H1 (cell line): ENCODE results near the gene SLIT3. TPM values are rescaled to one million over a fixed set of nuclear protein-coding genes. Genes with fewer than 3 reads are reported as not detected.

Experiments used
- CTCF ChIA-PET: fragments of 300-600 bp; sonication (Branson Sonifier 250); formaldehyde crosslinking; loops from one replicate; lab custom pipeline; 2021; ENCODE audit not compliant: partially characterized antibody; lab: Charles Lee
- POLR2A ChIA-PET: fragments of 300-600 bp; sonication (Branson Sonifier 250); formaldehyde crosslinking; loops from one replicate; lab custom pipeline; 2021; ENCODE audit warnings: inconsistent platforms; ENCODE audit not compliant: partially characterized antibody; lab: Charles Lee
- DNase-seq, 2 experiments: peaks; one replicate each; pipeline versions ENCODE4 v3.0.0 to v3.0.0-alpha.2; 2010 to 2022; ENCODE audit warnings: low spot score in 2 of 2, low read depth in 1 of 2, mixed read lengths in 1 of 2
- FAIRE-seq: peaks from 2 replicates; lab custom pipeline; 2011; peaks lifted over from hg19 to GRCh38; lab: Jason Lieb, UNC
- H2AFZ ChIP-seq: 2 replicates; pipeline ENCODE4 v1.8.1; 2012; ENCODE audit warnings: low read length, inconsistent platforms
- H2AK5ac ChIP-seq: 2 replicates; pipeline ENCODE4 v1.6.1; 2013; ENCODE audit warnings: low read depth, low read length
- H2BK120ac ChIP-seq: replicated peaks from 2 replicates; pipeline ENCODE3; 2013; ENCODE audit warnings: low read depth, low read length, inconsistent platforms
- H2BK12ac ChIP-seq: 2 replicates; pipeline ENCODE4 v1.6.1; 2013; ENCODE audit warnings: low read depth, low read length
- H2BK15ac ChIP-seq: 2 replicates; pipeline ENCODE4 v1.6.1; 2013; ENCODE audit warnings: low read length
- H2BK20ac ChIP-seq: 2 replicates; pipeline ENCODE4 v1.6.1; 2013; ENCODE audit warnings: low read length
- H2BK5ac ChIP-seq: 2 replicates; pipeline ENCODE4 v1.6.1; 2013; ENCODE audit warnings: low read depth, low read length
- H3K14ac ChIP-seq: 2 replicates; pipeline ENCODE4 v1.6.1; 2013; ENCODE audit warnings: inconsistent platforms; ENCODE audit not compliant: insufficient read length
- H3K18ac ChIP-seq: 2 replicates; pipeline ENCODE4 v1.6.1; 2013; ENCODE audit warnings: low read length; ENCODE audit errors: extremely low read depth
- H3K23ac ChIP-seq: 2 replicates; pipeline ENCODE4 v1.6.1; 2013; ENCODE audit warnings: inconsistent platforms; ENCODE audit not compliant: insufficient read length
- H3K23me2 ChIP-seq: 2 replicates; pipeline ENCODE4 v1.6.1; 2013; ENCODE audit warnings: low read depth, low read length
- H3K27ac ChIP-seq: 2 replicates; pipeline ENCODE4 v1.6.1; 2011; ENCODE audit warnings: low read depth, low read length, inconsistent platforms
- H3K27me3 ChIP-seq, 4 experiments: replicated peaks in 1 of 4; 1 replicate in 1 of 4; 2 replicates in 3 of 4; pipeline versions ENCODE4 v1.6.1 to v1.8.1; 2011 to 2013; ENCODE audit warnings: low read length in 3 of 4, mild to moderate bottlenecking in 3 of 4, inconsistent platforms in 2 of 4, mixed read lengths in 2 of 4, moderate library complexity in 1 of 4; ENCODE audit not compliant: control insufficient read depth in 3 of 4, insufficient read depth in 3 of 4; ENCODE audit errors: extremely low read depth in 1 of 4
- H3K36me3 ChIP-seq, 4 experiments: 2 replicates each; pipeline versions ENCODE4 v1.6.1 to v1.8.1; 2011 to 2013; ENCODE audit warnings: mild to moderate bottlenecking in 4 of 4, low read length in 3 of 4, moderate library complexity in 2 of 4, control low read depth in 1 of 4, inconsistent platforms in 1 of 4; ENCODE audit not compliant: insufficient read depth in 4 of 4, control insufficient read depth in 2 of 4
- H3K4ac ChIP-seq: replicated peaks from 2 replicates; pipeline ENCODE3; 2013; ENCODE audit warnings: low read length, low read depth, mixed read lengths, inconsistent platforms; ENCODE audit not compliant: insufficient read length
- H3K4me1 ChIP-seq, 4 experiments: replicated peaks in 1 of 4; 1 replicate in 1 of 4; 2 replicates in 3 of 4; pipeline versions ENCODE4 v1.6.1 to v1.8.1; 2011 to 2013; ENCODE audit warnings: low read length in 3 of 4, inconsistent platforms in 2 of 4, mixed read lengths in 1 of 4; ENCODE audit not compliant: insufficient read depth in 4 of 4, control insufficient read depth in 3 of 4
- H3K4me2 ChIP-seq, 2 experiments: 2 replicates each; pipeline versions ENCODE4 v1.6.1 to v1.8.1; 2011 to 2013; ENCODE audit warnings: low read depth in 2 of 2, low read length in 2 of 2, control low read depth in 1 of 2, inconsistent platforms in 1 of 2, mild to moderate bottlenecking in 1 of 2; ENCODE audit not compliant: insufficient read depth in 1 of 2
- H3K4me3 ChIP-seq, 4 experiments: fragments of 200-600, 300-600 bp in 1 of 4; sonication (generic), shearing (Covaris generic), sonication (Bioruptor Twin) in 1 of 4; 2 replicates each; pipeline versions ENCODE4 v1.5.1 to v1.8.1; 2011 to 2016; ENCODE audit warnings: low read length in 4 of 4, low read depth in 3 of 4, control low read depth in 2 of 4, inconsistent platforms in 2 of 4, mild to moderate bottlenecking in 2 of 4, mixed read lengths in 1 of 4, moderate library complexity in 1 of 4; ENCODE audit not compliant: insufficient read depth in 2 of 4; ENCODE audit errors: extremely low read depth in 1 of 4
- H3K56ac ChIP-seq: replicated peaks from 2 replicates; pipeline ENCODE3; 2013; ENCODE audit warnings: low read depth, mild to moderate bottlenecking, mixed read lengths, low read length, inconsistent platforms; ENCODE audit not compliant: insufficient read length
- H3K79me1 ChIP-seq: 2 replicates; pipeline ENCODE4 v1.6.1; 2013; ENCODE audit warnings: low read depth, low read length, control low read depth
- H3K79me2 ChIP-seq, 2 experiments: 2 replicates each; pipeline versions ENCODE4 v1.6.1 to v1.8.1; 2012 to 2013; ENCODE audit warnings: low read length in 2 of 2, mild to moderate bottlenecking in 2 of 2, inconsistent platforms in 1 of 2; ENCODE audit not compliant: insufficient read depth in 2 of 2, control insufficient read depth in 1 of 2
- H3K9ac ChIP-seq, 4 experiments: replicated peaks in 1 of 4; 1 replicate in 1 of 4; 2 replicates in 3 of 4; pipeline versions ENCODE4 v1.6.1 to v1.8.1; 2011 to 2013; ENCODE audit warnings: low read depth in 3 of 4, low read length in 3 of 4, control low read depth in 2 of 4, mild to moderate bottlenecking in 2 of 4, moderate library complexity in 2 of 4, inconsistent platforms in 1 of 4; ENCODE audit errors: extremely low read depth in 1 of 4
- H3K9me3 ChIP-seq, 2 experiments: 2 replicates each; pipeline versions ENCODE4 v1.6.1 to v1.8.1; 2012 to 2013; ENCODE audit warnings: mild to moderate bottlenecking in 2 of 2, moderate library complexity in 2 of 2, control low read depth in 1 of 2, inconsistent platforms in 1 of 2, low read depth in 1 of 2, low read length in 1 of 2, mixed read lengths in 1 of 2; ENCODE audit not compliant: insufficient read depth in 2 of 2
- H4K20me1 ChIP-seq, 2 experiments: replicated peaks in 1 of 2; 2 replicates each; pipeline versions ENCODE3 to v1.8.1; 2011 to 2013; ENCODE audit warnings: inconsistent platforms in 2 of 2, low read length in 2 of 2, mild to moderate bottlenecking in 1 of 2; ENCODE audit not compliant: insufficient read depth in 2 of 2, control insufficient read depth in 1 of 2
- H4K5ac ChIP-seq: 2 replicates; pipeline ENCODE4 v1.6.1; 2013; ENCODE audit warnings: low read length, low read depth, mixed read lengths, inconsistent platforms; ENCODE audit not compliant: insufficient read length
- H4K8ac ChIP-seq: 2 replicates; pipeline ENCODE4 v1.8.0; 2013; ENCODE audit warnings: mild to moderate bottlenecking, moderate library complexity, low read length, inconsistent platforms; ENCODE audit not compliant: insufficient read depth; ENCODE audit errors: extremely low read depth
- H4K91ac ChIP-seq: replicated peaks from 2 replicates; pipeline ENCODE3; 2013; ENCODE audit warnings: low read length, mixed read lengths, inconsistent platforms; ENCODE audit not compliant: insufficient read length
- BRCA1 ChIP-seq: IDR thresholded peaks from 2 replicates; pipeline ENCODE4 v1.6.1; 2012; ENCODE audit warnings: low read depth, low read length, improper control_type of control experiment
- CBX5 ChIP-seq: fragments of 300-800, 300-1000 bp; sonication (generic); IDR thresholded peaks from 2 replicates; pipeline ENCODE4 v1.7.1; 2016; ENCODE audit warnings: antibody characterized with exemption, low read length, low read depth
- FOSL1 ChIP-seq: IDR thresholded peaks from 2 replicates; pipeline ENCODE4 v1.6.1; 2011; ENCODE audit warnings: mild to moderate bottlenecking, low read depth, low read length, moderate library complexity; ENCODE audit not compliant: insufficient read depth
- HDAC6 ChIP-seq: IDR thresholded peaks from one replicate; pipeline ENCODE4 v1.7.1; 2012; ENCODE audit warnings: low read depth, mild to moderate bottlenecking, inconsistent platforms, low read length, moderate library complexity
- MAFK ChIP-seq: IDR thresholded peaks from 2 replicates; pipeline ENCODE4 v1.6.1; 2012; ENCODE audit warnings: low read depth, mild to moderate bottlenecking, improper control_type of control experiment, low read length
- POLR2AphosphoS5 ChIP-seq: IDR thresholded peaks from 2 replicates; pipeline ENCODE4 v1.6.1; 2011; ENCODE audit warnings: low read depth, low read length
- POU5F1 ChIP-seq: IDR thresholded peaks from 2 replicates; pipeline ENCODE4 v1.6.1; 2011; ENCODE audit warnings: low read depth, mild to moderate bottlenecking, low read length, moderate library complexity
- SUZ12 ChIP-seq: fragments of 200-600 bp; sonication (generic); IDR thresholded peaks from 2 replicates; pipeline ENCODE4 v1.6.1; 2012; ENCODE audit warnings: mild to moderate bottlenecking, inconsistent platforms, low read length, moderate library complexity, mixed read lengths
- YY1 ChIP-seq: IDR thresholded peaks from 2 replicates; pipeline ENCODE4 v1.6.1; 2011; ENCODE audit warnings: low read depth, mild to moderate bottlenecking, low read length
- ZNF274 ChIP-seq: IDR thresholded peaks from 2 replicates; pipeline ENCODE4 v1.7.0; 2012; ENCODE audit warnings: low read length, borderline replicate concordance; ENCODE audit errors: extremely low read depth
- WGBS, 2 experiments: shearing (Covaris generic) in 1 of 2; methylation state at CpG; one replicate each; pipeline versions ENCODE4 v1.1.6 to v1.1.7; 2013 to 2015; ENCODE audit warnings: low lambda C conversion rate in 2 of 2, mixed read lengths in 2 of 2, inconsistent platforms in 1 of 2, low coverage in 1 of 2, missing lambda C conversion rate in 1 of 2; ENCODE audit not compliant: insufficient replicate concordance in 2 of 2, insufficient coverage in 1 of 2, insufficient read length in 1 of 2; ENCODE audit errors: extremely low coverage in 1 of 2, missing lambda C conversion rate in 1 of 2; 5-methylcytosine and 5-hydroxymethylcytosine counted together
- polyA plus RNA-seq, 7 experiments: library from polyadenylated mRNA; depleted of rRNA in 3 of 7; stranded (reverse) in 5 of 7; unstranded in 2 of 7; fragments of >200 nt in 5 of 7; fragments of 200-250 nt in 2 of 7; gene quantifications; 1 replicate in 5 of 7; 2 replicates in 1 of 7; 4 replicates in 1 of 7; pipeline versions ENCODE4 v1.2.1 to v1.2.3, GENCODE V29; 2011 to 2013; ENCODE audit warnings: missing spikeins in 2 of 7, mixed read lengths in 2 of 7
- total RNA-seq: library from RNA; stranded (reverse); fragmentation: NEBNext Ultra II Directional; extraction: Animal tissue kit (Norgen Biotek cat#: 25700); gene quantifications from 2 replicates; pipeline ENCODE4 v1.2.1, GENCODE V29; 2021

The SLIT3 gene
- total and polyA plus RNA-seq, 2 of the 8 experiments (the other 6 are each of a cell fraction or from before 2014, with no cell fraction given): 1.1 to 1.2 TPM

- FAIRE-seq: no peak
- 91% methylated on average over 5 of the region's 5 CpGs; no CpG with 5 or more reads in 1 of the 2 experiments for WGBS, 2 experiments
These were observed 471.9 kb downstream of the SLIT3 start for GRCh38 chr5:168829044-168829443.

More at GRCh38 chr5:168829044-168829443, 471.9 kb downstream of the SLIT3 start:
- Histone ChIP-seq H3K56ac (no peak overlapping the region), H2BK15ac (0 out of 2 replicates have a peak overlapping the region, but pooled peaks have one; percentile 36), H3K9ac (no peak overlapping the region), H3K14ac (no peak overlapping the region), H2BK120ac (no peak overlapping the region), H3K23me2 (no peaks in the 10 kb centered on the region), H3K23ac (no peak overlapping the region), H3K9me3 (no peaks in the 10 kb centered on the region), H2BK12ac (no peak overlapping the region), H3K27me3 (peaks cover 13 to 54% (median 42%) of the 10 kb centered on the region in 4 experiments), H3K4ac (no peak overlapping the region), H4K20me1 (peaks cover 0 to 1% of the 10 kb centered on the region in 2 experiments), H3K27ac (no peak overlapping the region), H4K5ac (no peak overlapping the region), H3K79me1 (no peaks in the 10 kb centered on the region), H4K8ac (no peak overlapping the region), H3K4me2 (no peak overlapping the region), H2AK5ac (no peak overlapping the region), H3K36me3 (no peaks in the 10 kb centered on the region), H2AFZ (no peak overlapping the region), H2BK5ac (no peak overlapping the region), H3K4me1 (peaks cover 4 to 29% (median 17%) of the 10 kb centered on the region in 4 experiments; a peak in 4 of 7 replicates), H3K18ac (no peak overlapping the region), H4K91ac (no peak overlapping the region), H3K4me3 (no peak overlapping the region), H2BK20ac (no peak overlapping the region), H3K79me2 (no peaks in the 10 kb centered on the region; a peak in 1 of 4 replicates)
- TF ChIP-seq FOSL1: no peak
- TF ChIP-seq POU5F1: no peak
- no peak for TF ChIP-seq MAFK
- TF ChIP-seq BRCA1: no peak
- TF ChIP-seq CBX5: no peak
- no peak for TF ChIP-seq HDAC6
- TF ChIP-seq SUZ12: no peak
- TF ChIP-seq YY1: no peak
- TF ChIP-seq POLR2AphosphoS5: no peak
- no peak for TF ChIP-seq ZNF274
- CTCF ChIA-PET: interaction anchor here (0.8 to 1.6 kb wide), 4 partner anchors 10 to 30 kb away, joined by 3 to 5 read pairs (median 4); no protein-coding TSS in a partner anchor
- POLR2A ChIA-PET: interaction anchor here (1.3 kb wide), 1 partner anchor 8 kb away, joined by 3 read pairs; no protein-coding TSS in a partner anchor
- no peak for DNase-seq
